HUDEP-2 (cell line): ENCODE results near the gene NEO1.
A peak's percentile ranks its signal among the peaks of the same experiment; 100 is the strongest.
"Not testable (repeated sequence)": the region's sequence is repeated elsewhere in the genome, so short reads cannot be mapped to it uniquely, and the experiment has no call there.

Source experiments
- DNase-seq, 76 experiments: peaks; one replicate each; lab custom pipeline; 2025; ENCODE audit not compliant: unreplicated experiment in 76 of 76; lab: John Stamatoyannopoulos, UW

NEO1 gene

GRCh38 chr15:73296609-73297353 lies 244.5 kb downstream of the NEO1 start:
- DNase-seq, result no peak

- no peak for DNase-seq
Measured at GRCh38 chr15:73298522-73299245, 246.4 kb downstream of the NEO1 start.

DNA sequence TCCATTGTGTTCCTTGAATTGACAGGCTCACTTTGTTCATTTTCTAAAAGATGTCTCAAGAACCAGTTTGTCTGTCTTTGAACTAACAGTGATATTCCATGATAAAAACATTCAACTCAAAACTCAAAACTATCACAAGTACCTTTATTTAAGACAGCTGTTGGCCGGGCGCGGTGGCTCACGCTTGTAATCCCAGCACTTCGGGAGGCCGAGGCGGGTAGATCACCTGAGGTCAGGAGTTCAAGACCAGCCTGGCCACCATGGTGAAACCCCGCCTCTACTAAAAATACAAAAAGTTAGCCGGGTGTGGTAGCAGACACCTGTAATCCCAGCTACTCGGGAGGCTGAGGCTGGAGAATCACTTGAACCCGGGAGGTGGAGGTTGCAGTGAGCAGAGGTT lies 248.0 kb downstream of the NEO1 start:
- not testable (repeated sequence) for DNase-seq

DNA sequence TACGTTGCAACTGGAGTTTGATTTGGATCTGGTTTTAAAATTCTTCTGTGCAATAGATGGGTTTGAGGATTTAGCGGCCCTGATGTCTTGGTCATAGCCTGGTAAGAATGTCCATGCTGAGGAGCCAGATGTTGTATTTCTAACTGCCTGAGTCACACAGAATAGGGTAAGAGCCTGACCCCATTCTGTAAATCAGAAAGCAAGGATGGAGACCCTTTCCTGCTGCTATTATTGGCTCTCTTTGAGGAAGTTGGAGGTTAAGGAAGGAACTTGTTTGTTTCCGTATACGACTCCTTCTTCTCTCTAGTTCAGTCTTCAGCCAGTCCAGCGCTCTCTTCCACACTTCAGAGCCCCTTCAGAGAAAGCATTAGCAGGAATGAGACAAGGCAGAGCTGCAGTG lies 251.4 kb downstream of the NEO1 start:
- DNase-seq, result no peak

DNA sequence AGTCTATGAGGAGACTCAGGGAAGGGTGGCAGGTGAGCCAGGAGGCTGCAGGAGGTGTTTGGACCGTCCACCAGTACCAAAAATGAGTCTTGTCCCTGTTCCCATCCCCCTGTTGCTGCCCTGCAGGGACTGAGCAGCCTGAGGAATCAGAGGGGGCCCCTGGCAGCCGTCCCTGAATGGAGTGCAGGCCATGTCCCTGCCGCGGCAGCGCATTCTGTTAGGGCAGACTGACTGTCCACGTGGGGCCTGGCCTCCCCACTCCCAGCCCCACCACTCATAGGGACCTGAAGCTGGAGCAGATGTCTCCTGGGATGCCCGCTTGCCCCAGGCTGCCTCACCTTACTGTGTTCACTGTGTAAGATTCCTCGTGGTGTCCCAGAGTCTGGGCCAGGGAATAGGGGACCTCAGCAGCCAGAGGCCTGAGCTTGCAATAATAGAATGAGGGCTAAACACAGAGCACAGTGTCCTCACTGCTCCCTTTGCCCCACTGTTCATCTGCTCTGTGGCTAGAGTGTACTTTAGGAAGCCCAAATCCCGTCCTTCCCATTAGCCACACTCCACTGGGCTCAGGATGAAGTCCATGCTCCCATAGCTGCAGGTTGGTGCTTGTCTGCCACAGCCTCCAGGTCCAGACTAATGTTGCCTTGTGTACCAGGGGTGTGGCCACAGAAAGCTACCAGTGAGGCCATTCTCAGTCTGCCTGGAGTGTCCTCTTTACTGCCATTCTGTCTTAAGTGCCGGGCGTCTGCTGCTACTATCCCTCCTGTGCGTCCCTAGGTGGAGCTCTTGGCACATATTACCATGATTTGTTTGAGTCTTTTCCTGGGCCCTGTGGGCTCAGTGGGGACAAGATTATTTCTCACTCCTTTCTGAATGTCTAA lies 253.3 kb downstream of the NEO1 start:
- peak in 46 of 76 experiments; percentile 1 to 58 (median 19) for DNase-seq

DNA sequence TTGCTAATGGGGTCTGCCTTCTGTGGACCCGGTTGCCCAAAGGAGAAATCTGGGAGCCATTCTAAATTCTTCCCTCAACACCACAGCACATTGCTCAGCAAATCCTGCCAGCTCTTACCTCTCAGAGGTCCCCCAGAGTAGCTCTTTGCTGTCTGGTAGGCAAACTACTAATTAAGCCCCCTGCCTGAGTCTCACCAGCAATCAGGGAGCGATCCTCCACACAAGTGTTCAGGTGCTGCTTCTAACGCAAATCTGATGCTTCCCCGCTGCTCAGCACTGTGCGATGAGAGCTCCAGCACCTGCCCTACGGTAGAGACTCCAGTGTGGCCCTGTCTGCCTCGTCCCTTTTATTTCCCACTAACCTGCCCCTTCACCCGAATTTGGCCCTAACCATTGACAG lies 256.0 kb downstream of the NEO1 start:
- DNase-seq, result no peak

DNA sequence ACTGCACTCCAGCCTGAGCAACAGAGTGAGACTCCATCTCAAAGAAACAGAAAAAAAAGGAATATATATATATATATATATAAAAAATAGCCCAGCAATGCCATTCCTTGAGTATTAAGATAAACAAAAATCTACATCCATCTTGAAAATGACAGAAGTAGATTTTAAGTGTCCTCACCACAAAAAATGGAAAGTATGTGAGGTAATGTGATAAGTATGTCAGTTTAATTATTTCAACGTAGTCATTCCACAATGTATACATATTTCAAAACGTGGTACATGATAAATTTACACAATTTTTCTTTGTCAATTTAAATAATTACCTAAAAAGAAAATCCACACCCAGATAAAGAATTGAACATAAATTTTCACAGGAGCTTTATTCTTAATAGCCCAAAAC lies 261.6 kb downstream of the NEO1 start:
- no peak for DNase-seq

GRCh38 chr15:73317651-73318462 lies 265.6 kb downstream of the NEO1 start:
- DNase-seq, result no peak

DNA sequence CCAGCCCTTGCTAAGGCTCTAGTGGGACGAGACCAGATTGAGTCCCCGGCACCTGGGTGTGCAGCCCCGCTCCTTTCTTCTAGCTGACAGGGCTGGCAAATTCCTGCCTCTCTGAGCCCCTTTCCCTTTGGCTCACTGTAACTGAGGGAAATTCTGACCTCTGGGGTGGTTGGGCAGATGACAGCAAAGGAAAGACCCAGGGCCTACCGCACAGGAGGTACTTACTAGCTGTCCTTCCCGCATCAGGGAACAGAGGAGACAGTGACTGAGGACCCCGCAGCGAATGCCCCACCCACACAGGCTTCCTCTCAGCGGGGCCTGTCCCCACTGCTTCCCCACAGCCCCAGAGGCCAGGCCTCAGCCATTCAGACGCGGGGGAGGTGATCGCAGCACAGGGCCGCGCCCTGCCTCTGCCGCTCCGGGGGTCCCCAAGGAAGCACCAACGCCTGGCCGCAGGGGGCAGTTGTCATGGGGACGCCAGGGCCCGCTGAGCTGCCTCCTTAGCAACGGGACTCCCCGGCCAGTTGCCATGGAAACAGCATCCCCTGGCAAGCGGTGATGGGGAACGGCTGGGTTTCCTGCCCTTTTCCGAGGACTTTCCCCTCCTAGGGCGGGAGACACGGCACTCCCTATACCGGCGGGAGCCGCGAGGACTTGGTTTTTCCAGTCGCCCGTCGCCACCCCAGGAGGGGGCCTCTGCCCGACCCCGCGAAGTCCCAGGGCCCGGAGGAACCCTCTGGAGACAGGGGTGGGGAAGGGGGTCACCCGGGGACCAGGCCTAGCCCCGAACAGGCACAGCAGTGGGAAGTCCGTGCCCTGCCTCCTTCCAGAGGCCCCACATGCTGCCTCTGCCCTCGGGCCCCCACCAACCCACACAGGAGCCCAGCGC lies 266.4 kb downstream of the NEO1 start:
- DNase-seq, result peak in 1 of 76 experiments; percentile 4

DNA sequence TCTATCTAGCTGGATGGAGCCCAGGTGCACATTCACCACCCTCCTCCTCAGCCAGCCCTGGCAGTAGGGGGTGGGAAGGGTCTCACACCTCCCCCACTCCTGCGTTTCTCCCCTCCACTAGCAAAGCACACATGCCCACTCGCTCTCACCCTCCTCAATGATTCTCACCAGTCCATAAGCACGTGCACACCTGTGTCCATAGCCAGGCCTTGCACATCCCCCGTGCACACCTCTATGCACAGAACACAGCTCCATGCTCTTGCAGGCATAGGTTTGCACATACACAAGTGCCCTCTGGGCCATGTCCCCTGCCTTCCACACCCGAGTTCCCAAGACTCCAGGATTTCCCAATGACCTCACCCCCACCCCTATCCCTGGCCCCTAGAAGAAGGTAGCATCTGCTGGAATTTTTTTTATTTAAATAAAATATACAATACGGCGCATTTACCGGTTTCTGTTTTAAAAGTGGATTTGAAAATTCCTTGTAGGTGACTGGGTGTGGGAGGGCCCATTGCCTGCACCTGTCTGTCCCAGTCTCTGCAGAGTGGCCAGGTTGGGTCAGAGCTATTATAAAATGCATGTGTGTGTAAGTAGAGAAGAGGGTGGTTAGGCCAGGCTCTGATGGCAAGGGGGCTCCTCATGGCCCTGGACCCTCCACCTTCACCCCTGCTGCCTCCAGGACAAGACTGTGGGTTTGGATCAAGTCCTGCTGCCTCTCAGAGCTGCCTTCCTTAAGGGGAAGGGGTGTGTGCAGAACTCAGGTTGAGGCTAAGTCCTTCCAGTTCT lies 267.4 kb downstream of the NEO1 start:
- DNase-seq, result no peak

- no peak for DNase-seq
Measured at GRCh38 chr15:73320619-73321180, 268.4 kb downstream of the NEO1 start.

DNA sequence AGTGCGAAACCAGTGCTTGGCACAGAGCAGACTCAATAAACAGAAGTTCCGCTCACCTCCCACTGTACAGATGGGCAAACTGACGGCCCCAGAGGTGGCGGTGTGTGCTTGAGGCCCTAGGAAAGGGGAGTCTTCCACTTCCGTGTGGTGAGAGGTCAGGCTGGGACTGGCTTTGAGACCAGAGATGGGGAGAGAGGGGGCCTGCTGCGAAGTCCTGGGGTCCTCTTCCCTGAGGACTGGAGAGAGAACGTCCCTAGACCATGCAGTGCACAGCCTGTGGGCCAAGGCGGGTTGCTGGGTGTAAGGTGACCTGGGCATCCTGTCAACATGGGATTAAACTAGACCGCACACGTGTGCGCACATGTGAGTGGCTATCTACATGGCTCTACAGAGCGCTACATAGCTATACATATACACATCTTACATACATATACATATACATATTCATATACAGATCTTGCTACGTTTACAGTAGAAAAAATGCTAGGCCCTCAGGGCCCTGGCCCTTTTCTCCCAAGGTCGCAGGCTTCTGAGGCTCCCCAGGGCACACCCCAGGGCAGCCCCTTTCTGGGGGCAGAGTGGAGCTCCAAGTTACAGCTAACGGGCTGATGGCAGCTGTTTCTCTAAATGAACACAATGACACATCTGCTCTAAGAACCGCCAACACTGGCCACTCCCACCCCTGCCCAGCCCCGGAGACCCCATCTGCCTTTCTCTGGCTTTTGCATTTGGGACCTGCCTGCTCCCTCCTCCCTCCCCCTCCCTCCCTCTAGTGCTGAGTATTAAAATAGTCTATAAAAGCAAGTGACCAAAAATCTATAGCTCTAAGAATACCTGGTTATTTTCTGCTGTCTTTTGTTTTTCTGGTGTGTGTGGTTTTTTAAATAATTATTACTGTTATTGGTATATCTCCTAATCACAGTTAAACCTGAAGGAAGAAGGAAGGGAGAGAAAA lies 269.5 kb downstream of the NEO1 start:
- DNase-seq, result no peak

GRCh38 chr15:73322665-73323373 lies 270.6 kb downstream of the NEO1 start:
- DNase-seq, result no peak

- no peak for DNase-seq
Measured at GRCh38 chr15:73323374-73323955, 271.2 kb downstream of the NEO1 start.

DNA sequence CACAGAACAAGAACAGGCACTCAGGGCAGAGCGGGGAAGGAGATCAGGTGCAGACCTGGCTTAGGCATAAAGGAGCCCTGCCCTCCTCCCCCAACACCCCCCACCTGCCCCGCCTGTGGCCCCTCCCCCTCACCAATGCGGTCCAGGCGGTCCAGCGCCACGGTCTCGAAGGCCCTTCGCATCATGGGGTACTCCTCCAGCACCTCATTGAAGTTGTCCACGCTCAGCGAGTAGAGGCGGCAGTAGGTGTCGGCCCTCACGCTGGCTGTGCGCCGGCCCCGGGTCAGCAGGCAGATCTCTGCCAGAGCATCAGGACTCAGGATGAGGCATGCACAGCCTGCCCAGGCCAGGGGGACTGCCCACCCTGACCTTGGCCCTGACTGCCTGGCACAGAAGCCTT lies 271.7 kb downstream of the NEO1 start:
- DNase-seq, result no peak

GRCh38 chr15:73324496-73325170 lies 272.4 kb downstream of the NEO1 start:
- no peak for DNase-seq
